Hepatocyte (in vitro differentiated cells): ENCODE data around the gene AEN.

Experiments
- CTCF ChIP-seq: fragments of 200-600 bp; sonication (generic); IDR thresholded peaks from 2 replicates; pipeline ENCODE4 v1.5.1; 2016; ENCODE audit warnings: antibody characterized with exemption, mild to moderate bottlenecking; ENCODE audit not compliant: poor library complexity
- EZH2 ChIP-seq: fragments of 200-600 bp; sonication (generic); IDR thresholded peaks from 2 replicates; pipeline ENCODE4 v1.6.1; 2016; ENCODE audit warnings: antibody characterized with exemption, mild to moderate bottlenecking, borderline replicate concordance
- EZH2phosphoT487 ChIP-seq: fragments of 200-600 bp; sonication (generic); IDR thresholded peaks from one replicate; pipeline ENCODE4 v1.6.1; 2018; ENCODE audit warnings: antibody characterized with exemption, mild to moderate bottlenecking, low read depth, moderate library complexity; ENCODE audit not compliant: unreplicated experiment, severe bottlenecking

- TF ChIP-seq CTCF (no peak), EZH2 (no peak), EZH2phosphoT487 (no peak)
These were observed 38.1 kb downstream of the AEN start for GRCh38 chr15:88658972-88659931.
